GM19023 (cell line): Measurements from ENCODE around the gene USP3.

Experiments used
- ATAC-seq: cut with Tn5 transposase; IDR thresholded peaks from one replicate; pipeline ENCODE4 v1.9.1; 2021; ENCODE audit warnings: mild to moderate bottlenecking, moderate library complexity; ENCODE audit not compliant: unreplicated experiment

Gene USP3, protein sequence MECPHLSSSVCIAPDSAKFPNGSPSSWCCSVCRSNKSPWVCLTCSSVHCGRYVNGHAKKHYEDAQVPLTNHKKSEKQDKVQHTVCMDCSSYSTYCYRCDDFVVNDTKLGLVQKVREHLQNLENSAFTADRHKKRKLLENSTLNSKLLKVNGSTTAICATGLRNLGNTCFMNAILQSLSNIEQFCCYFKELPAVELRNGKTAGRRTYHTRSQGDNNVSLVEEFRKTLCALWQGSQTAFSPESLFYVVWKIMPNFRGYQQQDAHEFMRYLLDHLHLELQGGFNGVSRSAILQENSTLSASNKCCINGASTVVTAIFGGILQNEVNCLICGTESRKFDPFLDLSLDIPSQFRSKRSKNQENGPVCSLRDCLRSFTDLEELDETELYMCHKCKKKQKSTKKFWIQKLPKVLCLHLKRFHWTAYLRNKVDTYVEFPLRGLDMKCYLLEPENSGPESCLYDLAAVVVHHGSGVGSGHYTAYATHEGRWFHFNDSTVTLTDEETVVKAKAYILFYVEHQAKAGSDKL

DNA sequence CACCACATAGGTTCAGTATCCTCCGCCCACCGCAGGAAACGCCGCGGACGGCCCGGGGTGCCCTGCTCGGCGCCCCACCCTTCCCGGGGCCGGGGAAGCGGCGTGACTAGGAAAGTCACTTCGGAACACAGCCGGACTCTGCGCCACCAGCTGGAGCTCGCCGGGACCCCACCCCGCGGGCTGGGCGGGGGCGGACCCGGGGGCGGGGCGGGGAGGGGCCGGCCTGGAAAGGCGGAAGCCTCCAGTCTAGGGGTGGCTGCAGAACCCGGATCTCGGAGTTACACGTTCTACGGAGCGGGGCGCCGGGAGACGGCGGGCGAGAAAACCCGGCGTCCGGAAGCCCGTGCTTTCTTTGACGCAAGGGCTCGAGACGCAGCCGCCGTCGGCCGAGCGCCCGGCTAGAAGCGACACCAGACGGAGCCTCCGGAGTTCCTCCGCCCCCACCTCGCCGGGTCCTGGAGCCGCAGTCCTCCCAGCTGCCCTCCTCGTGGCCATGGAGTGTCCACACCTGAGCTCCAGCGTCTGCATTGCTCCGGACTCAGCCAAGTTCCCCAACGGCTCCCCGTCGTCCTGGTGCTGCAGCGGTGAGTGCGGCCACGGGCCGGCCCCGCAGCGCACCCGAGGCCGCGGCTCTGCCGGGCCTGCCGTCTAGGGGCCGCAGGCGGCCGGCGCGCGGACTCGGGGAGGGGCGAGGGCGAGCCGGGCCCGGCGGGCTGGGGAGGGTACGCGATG is at the start of gene USP3:
Gene USP3, plus strand, starts transcription at position 347 of the 732 bp plus-strand sequence. Its CDS starts 147 bp downstream, at position 494.
- ATAC-seq: peak; percentile 59

DNA sequence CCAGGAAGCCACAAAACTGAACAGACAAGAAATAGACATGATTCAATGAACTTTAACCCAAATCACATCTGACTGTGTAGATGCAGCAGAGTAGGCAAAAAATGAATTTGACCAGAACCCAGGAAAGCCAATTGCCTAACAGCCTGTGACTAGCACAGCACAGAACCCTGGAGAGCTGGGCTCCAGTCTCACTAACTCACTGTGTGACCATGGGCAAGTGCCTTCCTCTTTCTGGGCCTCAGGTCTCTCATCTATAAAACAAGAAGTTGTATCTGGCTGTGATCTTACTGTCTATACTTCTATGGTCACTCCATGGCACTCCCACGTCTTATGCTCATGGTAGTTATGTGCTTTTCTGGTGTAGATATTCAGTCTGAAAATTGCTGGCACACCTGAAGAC is 48.1 kb upstream of the USP3 start:
- no peak for ATAC-seq

DNA sequence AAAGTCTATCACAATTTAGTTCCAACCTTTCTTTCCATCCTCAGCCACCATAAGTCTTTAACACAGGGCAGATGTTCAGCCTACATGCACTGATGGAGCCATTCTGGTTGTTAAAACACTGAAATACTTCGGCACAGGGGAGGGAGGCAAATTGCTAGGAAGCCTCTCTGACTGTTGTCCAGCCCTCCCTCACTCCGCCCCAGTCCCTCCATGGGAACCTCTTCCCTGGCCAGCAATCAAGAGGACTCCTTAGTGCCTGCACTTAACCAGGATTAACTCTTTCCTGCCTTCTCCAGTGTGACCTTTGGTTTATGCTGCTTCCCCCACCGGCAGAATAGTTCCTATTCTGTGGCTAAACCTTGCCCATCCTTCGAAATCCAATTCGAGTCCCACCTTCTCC is 47.0 kb upstream of the USP3 start:
- ATAC-seq: no peak

DNA sequence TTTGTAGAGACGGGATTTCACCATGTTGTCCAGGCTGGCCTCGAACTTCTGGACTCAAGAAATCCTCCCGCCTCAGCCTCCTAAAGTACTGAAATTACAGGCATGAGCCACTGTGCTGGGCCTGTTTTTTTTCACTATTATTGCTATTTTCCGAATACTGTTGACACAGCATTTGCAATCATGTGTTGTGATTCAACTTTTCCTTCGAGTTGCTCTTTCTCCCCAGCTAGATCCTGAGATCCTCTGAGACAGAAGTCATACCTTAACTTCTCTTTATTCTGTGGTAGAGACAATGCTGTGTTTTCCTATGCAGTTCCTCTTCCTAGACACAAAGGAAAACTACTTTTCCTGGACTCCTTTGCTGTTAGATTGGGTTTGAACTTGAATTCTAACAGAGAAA is 46.4 kb upstream of the USP3 start:
- ATAC-seq: no peak

DNA sequence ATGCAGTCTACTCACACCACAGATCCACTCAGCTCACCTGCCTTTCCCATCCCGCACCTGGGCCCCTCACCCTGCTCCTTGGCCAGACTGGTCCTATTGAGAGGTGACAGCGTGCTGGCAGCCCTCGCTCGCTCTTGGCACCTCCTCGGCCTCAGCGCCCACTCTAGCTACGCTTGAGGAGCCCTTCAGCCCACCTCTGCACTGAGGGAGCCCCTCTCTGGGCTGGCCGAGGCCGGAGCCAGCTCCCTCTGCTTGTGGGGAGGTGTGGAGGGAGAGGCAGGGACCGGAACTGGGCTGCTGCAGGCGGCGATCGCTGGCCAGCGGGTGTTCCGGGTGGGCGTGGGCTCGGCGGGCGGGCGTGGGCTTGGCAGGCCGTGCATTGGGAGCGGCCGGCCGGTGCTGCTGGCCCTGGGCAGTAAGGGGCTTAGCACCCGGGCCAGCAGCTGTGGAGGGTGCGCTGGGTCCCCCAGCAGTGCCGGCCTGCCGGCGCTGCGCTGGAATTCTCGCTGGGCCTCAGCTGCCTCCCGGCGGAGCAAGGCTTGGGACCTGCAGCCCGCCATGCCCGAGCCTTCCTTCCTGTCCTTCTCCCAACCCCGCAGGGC is 45.5 kb upstream of the USP3 start:
- no peak for ATAC-seq

DNA sequence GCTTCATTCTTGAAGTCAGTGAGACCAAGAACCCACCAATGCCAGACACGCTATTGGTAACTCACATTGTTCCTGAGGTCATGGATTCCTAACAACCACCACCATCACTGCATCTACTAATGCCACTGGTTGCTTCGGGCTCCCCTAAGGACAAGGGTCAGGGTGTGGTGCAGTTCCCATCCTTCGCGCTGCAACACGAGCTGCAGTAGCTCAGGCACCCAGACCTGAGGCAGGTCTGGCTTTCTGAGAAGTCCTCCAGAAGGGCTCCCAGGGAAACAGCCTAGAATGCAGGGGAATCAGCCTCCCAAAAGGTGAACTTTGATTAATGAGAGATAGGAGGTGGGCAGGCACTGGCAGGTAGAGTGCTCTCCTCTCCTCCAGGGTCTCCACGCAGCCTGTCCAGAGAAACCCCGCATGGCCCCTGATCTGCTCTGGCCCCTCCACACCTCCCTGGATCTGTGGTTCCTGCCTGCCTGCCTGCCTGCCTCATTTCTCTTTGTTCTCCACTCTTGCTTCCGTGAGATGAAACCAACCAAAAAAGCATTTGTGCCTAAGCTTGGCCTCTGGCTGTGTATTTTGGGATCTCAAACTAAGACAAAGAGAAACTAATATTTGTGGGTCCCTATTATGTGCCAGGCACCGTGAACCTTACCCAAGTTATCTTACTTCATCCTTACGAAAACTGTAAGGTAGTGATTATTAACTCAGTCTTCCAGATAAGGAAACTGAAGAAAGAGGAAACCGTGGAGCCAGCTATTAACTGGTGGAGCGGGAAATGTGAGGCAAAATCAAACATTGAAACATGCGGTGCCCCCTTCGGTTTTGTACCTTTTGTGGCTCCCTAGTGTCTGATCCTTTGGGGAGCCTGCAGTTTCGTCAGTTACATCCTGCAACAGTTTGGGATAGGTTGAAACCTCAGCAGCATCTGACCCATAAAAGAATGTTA is 43.9 kb upstream of the USP3 start:
- no peak for ATAC-seq

DNA sequence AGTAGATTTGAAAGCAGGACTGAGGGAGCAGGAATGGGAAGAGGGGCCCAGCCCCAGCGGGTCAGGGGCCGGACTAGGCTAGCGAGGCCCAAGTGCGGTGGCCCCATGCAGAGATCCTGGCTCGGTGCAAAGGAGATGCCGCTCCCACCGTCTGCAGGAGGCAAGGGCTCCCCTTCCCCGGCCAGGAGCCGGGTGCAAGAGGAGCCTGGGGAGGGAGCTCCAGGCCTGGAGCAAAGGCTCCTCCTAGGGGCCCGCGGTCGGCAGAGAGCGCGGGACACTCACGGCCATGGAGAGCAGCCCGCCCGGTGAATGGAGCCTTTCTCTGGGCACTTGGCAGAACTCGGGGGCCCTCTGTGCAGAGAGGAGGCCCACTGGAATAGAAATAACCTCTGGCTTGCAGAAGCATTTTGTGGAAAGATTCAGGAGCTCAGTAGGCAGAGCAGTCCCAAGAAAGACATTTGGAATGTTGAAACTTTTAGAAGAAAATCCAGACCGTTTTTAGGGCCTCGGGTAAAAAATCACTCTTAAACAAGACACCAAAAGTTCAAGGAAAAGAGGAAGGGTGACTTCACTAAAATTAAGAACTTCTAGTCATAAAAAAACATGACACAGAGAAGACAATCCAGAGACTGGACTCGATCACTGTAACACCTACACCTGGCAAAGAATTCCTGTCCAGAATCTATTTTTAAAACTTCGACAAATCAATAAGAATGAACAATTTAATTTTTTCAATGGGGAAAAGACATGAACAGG is 43.0 kb upstream of the USP3 start:
- no peak for ATAC-seq

DNA sequence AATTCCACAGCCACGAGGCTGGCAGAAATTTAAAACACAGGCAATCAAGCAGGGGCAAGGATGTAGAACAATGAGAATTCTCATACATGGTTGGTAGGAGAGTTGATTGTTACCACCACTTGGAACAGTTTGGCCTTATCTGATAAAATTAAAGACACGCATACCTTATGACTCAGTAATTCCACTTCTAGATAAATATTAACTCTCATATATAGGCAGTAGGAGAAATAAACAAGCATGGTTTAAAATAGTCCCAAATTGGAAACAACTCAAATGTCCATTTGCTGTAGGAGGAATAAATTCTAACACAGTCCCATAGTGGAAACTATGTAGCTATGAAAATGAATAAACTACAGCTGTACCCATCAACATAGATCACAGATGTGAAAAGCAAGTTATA is 42.3 kb upstream of the USP3 start:
- no peak for ATAC-seq

DNA sequence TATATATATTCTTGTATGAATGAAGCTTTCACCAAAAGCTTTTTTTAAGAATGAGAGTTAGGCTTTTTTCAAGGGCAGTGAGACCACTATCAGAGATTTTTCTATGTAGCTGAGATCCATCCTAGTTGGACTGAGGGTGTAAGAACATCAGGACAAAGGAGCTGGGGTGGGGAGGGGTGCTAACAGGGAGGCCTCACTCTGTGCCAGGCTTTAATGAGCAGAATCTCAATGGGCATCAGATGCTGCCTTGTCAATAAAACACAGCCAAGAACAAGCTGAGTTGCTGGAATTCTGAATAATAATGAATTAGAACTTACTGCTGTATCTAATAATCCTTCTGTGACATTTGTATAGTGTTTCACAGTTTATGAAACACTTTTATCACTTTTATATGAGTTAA is 41.4 kb upstream of the USP3 start:
- ATAC-seq: no peak

DNA sequence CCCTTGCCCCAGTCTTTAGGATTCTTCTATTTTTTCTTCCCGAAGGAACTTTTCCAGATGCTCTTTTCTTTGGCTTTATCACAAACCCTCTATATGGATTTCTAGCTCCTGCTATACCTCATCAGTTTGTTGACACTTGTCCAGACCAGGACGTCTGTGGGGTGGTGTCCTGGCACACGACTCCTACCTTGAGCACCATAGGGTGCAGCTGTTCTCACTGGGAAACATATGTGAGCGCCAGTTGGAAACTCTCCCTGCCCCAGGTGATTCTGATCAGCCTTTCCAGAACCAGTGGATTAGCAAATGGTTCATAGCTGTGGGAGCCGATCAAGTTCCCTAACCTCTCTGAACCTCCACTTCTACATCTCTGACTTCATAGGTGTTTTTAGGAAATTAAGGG is 40.6 kb upstream of the USP3 start:
- ATAC-seq: no peak

DNA sequence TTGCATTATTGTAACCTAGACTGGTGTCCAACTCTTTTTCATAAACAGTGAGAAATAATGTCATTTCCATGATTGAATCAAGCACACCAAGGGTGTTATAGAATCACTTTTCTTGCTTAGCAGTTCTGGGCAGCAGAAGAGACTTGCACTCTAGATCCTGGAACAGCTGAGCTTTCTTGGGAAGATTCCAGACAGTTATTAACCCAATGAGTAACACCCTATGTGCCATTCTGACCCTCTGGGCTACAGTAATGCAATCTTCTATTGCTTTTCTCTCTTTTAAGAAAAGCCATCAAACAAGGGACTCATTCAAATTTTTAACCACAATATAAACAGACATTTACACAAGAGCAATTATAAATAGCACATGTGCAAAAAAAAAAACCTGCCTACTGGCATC is 39.3 kb upstream of the USP3 start:
- no peak for ATAC-seq

DNA sequence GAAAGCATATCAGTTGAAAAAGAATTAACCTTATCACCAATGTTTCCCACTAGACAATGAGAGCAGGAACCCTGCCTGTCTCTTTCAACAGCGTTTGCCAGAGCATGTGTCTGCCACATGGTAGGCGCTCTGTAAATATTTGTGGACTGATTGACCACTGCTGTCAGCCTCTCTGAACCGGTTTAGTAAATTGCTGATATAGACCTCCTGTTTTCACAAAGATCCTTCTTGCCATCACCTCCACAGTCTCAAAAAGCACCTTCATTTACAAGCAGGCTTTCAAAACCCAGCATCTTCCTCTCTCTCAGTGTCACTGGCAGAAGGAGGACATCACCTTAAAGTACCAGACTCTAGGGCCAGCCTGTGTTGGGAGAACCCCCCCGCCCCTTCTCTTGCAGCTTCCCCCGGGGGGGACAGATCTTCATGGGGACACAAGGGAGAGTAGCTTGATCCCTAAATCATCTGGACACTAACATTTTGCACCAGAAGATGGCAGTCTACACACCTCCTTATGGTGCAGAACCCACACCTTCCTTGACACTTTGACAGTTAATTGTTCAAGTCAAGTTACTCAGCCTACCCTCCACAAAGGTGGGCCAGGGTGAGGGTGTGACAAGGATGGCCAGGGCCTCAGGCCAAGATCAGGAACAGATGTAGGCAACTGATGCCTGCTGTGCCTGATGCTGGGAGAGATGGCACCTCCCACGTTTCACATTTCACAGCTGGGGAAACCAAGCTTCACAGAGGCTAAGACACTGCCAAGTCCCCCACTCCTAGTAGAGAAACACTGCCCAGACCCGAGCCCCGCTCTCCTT is 37.8 kb upstream of the USP3 start:
- peak; percentile 79 for ATAC-seq

DNA sequence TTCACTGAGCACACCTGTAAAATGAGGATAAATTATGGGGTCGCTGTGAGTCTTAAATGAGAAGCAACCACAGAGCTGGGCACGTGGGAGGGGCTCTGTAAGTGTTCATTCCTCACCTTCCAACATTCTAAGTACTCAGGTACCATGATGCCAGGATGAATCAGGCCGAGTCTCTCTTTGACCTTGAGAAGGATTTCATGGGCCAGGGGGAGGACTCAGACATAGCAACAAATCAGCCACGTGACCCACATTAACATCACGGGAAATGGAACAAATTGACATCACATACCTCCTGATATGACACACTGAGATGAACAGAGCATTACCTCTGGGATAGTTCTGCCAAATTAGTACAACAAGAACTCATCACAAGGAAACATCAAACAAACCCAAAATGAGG is 35.2 kb upstream of the USP3 start:
- no peak for ATAC-seq

DNA sequence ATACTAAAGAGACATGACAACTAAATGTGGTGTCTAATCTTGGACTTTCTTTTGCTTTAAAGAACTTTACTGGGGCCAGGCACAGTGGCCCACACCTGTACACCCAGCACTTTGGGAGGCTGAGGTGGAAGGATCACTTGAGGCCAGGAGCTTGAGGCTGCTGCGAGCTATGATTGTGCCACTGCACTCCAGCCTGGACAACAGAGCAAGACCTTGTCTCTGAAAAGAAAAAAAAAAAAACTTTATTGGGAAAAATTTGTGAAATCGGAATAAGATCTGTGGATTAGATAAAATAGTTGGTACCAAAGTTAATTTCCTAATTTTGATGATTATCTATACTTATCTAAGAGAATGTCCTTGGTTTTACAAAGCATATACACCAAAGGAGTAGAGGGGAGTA is 34.4 kb upstream of the USP3 start:
- ATAC-seq: no peak

DNA sequence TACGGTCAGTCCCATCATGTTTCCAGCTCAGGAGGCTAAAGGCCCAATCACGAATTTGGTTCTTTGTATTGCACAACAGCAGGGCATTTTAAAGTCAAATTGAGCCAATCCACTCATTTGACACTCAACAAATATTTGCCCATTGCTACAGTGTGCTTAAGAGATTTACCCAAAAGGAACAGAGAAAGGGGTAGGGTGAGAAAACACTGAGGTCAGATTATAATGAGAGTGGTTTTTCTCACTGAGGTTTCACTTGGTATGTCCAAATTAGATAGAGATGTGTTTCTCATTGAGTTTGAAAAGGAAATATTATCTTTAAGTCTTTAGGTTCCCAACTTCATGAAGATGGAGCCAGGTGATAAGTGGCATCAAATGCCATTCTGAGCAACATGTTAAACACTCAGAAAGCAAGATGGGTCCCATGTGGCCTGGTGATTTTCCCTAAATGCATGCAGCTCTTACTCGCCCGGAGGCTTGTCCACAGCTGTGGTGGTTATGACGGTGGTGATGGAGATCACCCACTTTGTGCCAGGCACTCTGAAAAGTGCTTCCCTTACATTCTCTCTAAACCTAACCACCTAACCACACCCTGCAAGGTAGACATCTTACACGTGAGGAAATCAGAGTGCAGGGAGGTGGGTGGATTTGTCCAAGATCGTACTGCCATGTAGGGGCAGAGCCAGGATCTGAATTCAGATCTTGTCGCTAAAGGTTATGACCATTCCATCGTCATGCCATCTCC is 31.2 kb upstream of the USP3 start:
- no peak for ATAC-seq

DNA sequence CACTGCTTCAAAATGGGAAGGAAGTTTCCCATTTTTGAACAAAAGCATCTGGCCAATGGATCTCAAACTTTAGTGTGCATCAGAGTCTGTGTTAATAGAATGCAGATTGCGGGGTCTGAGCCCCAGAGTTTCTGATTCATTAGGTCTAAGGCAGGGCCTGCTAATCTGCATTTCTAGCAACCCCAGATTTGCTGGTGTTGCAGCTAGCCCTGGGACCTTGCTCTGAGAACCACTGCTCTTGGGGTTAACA is 30.7 kb upstream of the USP3 start:
- ATAC-seq: peak; percentile 25

DNA sequence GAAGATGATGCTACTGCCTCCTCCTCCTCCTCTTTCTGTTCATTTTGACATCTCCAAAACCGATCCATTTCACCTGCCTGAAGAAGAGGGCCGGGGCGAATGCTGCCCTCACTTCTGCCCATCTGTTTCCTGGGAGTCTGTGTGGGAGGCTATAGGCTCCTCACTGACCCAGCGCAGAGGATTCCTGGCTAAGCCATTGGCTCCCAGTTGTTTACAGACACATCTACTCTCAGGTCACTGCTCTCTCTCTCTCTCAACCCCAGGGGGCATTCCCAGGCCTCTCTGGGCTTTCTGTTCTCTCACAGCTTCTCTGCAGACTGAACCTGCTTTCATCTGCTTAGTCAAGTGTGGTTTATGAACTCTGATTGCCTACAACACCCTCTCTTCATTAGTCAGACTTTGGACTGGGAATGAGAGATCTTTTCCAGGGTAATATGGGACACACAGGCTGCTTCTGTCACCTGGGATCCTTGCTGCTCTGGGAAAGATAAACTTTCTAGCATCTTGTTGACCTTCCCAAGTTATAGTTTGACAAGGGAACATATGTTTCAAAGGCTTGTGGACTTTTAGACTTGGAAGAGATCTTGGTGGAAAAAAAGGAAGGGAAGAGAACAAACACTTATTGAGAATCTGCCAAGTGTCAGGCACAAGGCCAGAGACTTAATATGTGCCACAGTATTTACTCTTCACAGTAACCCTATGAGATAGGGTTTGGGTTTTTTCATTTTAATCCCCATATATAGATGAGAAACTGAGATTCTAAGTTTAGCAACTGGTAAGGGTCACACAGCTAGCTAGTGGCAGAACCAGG is 30.2 kb upstream of the USP3 start:
- ATAC-seq: peak; percentile 56

DNA sequence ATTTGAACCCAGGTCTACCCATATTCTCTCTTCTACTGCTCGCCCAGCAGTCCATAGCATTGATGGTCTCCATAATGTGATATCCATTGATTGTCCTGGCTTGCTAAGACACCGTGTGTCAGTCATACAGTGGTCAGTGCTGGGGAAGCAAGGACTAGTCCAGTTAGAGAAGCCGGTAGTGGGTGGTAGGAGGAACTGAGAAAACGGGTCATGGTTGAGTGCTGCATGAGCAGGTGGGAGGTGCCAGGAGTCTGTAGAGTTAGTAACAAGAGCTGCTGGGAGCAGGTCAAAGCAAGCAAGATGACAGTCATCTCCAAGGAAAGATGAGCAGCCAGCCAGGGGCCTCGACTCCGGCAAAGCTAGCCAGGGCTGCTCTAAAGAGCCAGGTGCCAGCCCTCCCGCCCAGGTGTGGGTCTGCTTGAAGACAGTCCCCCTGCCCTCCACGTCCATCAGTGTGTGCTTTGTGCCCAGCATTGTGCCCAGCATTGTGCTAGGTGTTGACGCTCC is 29.5 kb upstream of the USP3 start:
- peak; percentile 61 for ATAC-seq
